Measurements from ENCODE around the gene CCDC191.

CCDC191 gene

DNA sequence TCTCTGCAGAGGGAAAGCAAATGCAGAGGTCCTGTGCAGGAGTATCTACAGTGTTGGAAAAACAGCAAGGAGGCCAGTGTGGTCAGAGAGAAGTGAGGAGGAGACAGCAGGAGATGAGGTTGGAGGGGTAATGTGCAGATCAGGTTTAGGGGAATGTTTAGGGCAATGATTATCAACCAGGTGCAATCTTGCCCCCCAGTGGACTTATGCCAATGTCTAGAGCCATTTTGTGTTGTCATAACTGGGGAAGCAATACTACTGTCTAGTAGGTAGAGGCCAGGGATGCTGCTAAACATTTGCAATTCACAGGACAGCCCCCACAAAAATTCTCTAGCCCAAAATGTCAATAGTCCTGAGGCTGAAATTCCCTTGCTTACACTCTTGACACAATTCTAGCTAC lies 13.1 kb downstream of the CCDC191 start:
- Histone ChIP-seq H2AFZ (ENCODE audit: low read length) (no peak overlapping the region), H3K4me3 (ENCODE audit: low read length) (no peak overlapping the region), H3K4me2 (ENCODE audit: low read depth, low read length) (no peak overlapping the region), H3K36me3 (replicated peaks; ENCODE audit: insufficient read depth, low read length) (no peaks in the 10 kb centered on the region), H3K9me3 (replicated peaks; ENCODE audit: insufficient read depth, low read length) (no peaks in the 10 kb centered on the region), H3K9ac (ENCODE audit: low read length) (no peak overlapping the region), H3K4me1 (ENCODE audit: low read length) (no peaks in the 10 kb centered on the region), H3K9me2 (replicated peaks; ENCODE audit: insufficient read depth, low read length) (no peaks in the 10 kb centered on the region), H3K79me2 (ENCODE audit: low read length) (no peaks in the 10 kb centered on the region), H4K20me1 (ENCODE audit: insufficient read depth, low read length) (no peaks in the 10 kb centered on the region), H3K27me3 (replicated peaks; ENCODE audit: insufficient read depth, low read length) (no peaks in the 10 kb centered on the region), H3K27ac (ENCODE audit: low read length) (no peak overlapping the region), H3F3A (ENCODE audit: insufficient read depth, low read length) (no peaks in the 10 kb centered on the region)
- no peak for DNase-seq
- TF ChIP-seq CTCF (IDR thresholded peaks at IDR 0.05; ENCODE audit: low read length) (no peak), EZH2 (optimal IDR thresholded peaks at IDR 0.05; ENCODE audit: low read depth, low read length) (no peak), EZH2phosphoT487 (IDR thresholded peaks at IDR 0.05; ENCODE audit: low read length) (no peak)

GRCh38 chr3:114035896-114036295 lies 20.4 kb downstream of the CCDC191 start:
- Histone ChIP-seq H3K4me3 (ENCODE audit: low read length) (no peak overlapping the region), H3K9ac (ENCODE audit: low read length) (no peak overlapping the region), H3K27ac (ENCODE audit: low read length) (no peak overlapping the region), H3K79me2 (ENCODE audit: low read length) (no peaks in the 10 kb centered on the region), H3K4me2 (ENCODE audit: low read depth, low read length) (no peak overlapping the region), H2AFZ (ENCODE audit: low read length) (no peak overlapping the region), H3F3A (ENCODE audit: insufficient read depth, low read length) (no peaks in the 10 kb centered on the region), H3K4me1 (ENCODE audit: low read length) (no peaks in the 10 kb centered on the region), H3K27me3 (replicated peaks; ENCODE audit: insufficient read depth, low read length) (no peaks in the 10 kb centered on the region), H3K9me3 (replicated peaks; ENCODE audit: insufficient read depth, low read length) (no peaks in the 10 kb centered on the region), H4K20me1 (ENCODE audit: insufficient read depth, low read length) (no peaks in the 10 kb centered on the region), H3K9me2 (replicated peaks; ENCODE audit: insufficient read depth, low read length) (no peaks in the 10 kb centered on the region), H3K36me3 (replicated peaks; ENCODE audit: insufficient read depth, low read length) (no peaks in the 10 kb centered on the region)
- no peak for DNase-seq
- TF ChIP-seq EZH2 (optimal IDR thresholded peaks at IDR 0.05; ENCODE audit: low read depth, low read length), result no peak

DNA sequence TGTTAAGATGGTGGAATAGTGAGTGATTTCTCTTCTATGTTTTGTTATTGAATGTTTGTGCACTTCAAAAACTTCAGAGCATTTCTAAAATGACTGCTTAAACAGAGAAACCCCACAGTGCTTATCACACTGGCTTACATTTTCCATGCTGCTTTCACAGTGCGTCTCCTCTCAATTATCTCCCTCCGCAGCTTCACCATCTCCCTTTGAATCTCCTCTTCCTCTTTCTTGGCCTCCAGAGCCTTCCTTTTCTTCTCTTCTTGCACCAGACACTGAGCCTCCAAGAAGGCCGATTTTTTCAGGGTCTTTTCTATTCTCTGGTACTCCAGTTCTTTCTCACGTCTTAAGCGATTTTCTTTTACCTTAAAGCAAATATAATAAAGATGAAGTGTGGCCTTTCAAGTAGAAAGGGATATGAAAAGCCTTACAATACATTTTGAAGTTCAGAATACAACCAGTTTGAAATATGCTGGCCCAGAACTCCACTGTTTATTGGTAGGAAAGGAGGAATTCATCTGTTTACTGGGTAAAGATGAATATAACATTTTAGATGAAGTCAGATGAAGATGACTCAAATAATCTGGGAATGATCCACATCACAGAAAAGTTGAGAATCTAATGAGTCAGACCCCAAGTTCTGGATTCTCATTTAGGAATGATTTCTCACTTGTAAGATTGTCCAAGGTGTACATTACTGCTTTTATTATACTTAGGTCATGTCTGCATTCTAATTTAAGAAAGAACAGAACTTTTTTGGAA lies 21.4 kb downstream of the CCDC191 start:
- H3K9me2 ChIP-seq (replicated peaks; ENCODE audit: insufficient read depth, low read length), result no peaks in the 10 kb centered on the region
- H3K4me2 ChIP-seq (ENCODE audit: low read depth, low read length), result no peak overlapping the region
- no peaks in the 10 kb centered on the region for H3K4me1 ChIP-seq (ENCODE audit: low read length)
- no peak for TF ChIP-seq CTCF (IDR thresholded peaks at IDR 0.05; ENCODE audit: low read length)
- TF ChIP-seq EZH2 (optimal IDR thresholded peaks at IDR 0.05; ENCODE audit: low read depth, low read length), result no peak
- no peak for TF ChIP-seq EZH2phosphoT487 (IDR thresholded peaks at IDR 0.05; ENCODE audit: low read length)
- no peaks in the 10 kb centered on the region for H3K36me3 ChIP-seq (replicated peaks; ENCODE audit: insufficient read depth, low read length)
- no peaks in the 10 kb centered on the region for H3K27me3 ChIP-seq (replicated peaks; ENCODE audit: insufficient read depth, low read length)
- no peak for DNase-seq
- no peak overlapping the region for H3K9ac ChIP-seq (ENCODE audit: low read length)
- no peaks in the 10 kb centered on the region for H3K9me3 ChIP-seq (replicated peaks; ENCODE audit: insufficient read depth, low read length)
- H2AFZ ChIP-seq (ENCODE audit: low read length), result no peak overlapping the region
- no peaks in the 10 kb centered on the region for H3F3A ChIP-seq (ENCODE audit: insufficient read depth, low read length)
- H3K27ac ChIP-seq (ENCODE audit: low read length), result no peak overlapping the region
- no peaks in the 10 kb centered on the region for H3K79me2 ChIP-seq (ENCODE audit: low read length)
- H3K4me3 ChIP-seq (ENCODE audit: low read length), result no peak overlapping the region
- H4K20me1 ChIP-seq (ENCODE audit: insufficient read depth, low read length), result no peaks in the 10 kb centered on the region

GRCh38 chr3:114034211-114034610 lies 22.1 kb downstream of the CCDC191 start:
- no peaks in the 10 kb centered on the region for H3K9me2 ChIP-seq (replicated peaks; ENCODE audit: insufficient read depth, low read length)
- no peak for DNase-seq
- H3K9ac ChIP-seq (ENCODE audit: low read length), result no peak overlapping the region
- no peaks in the 10 kb centered on the region for H3F3A ChIP-seq (ENCODE audit: insufficient read depth, low read length)
- no peaks in the 10 kb centered on the region for H3K27me3 ChIP-seq (replicated peaks; ENCODE audit: insufficient read depth, low read length)
- no peaks in the 10 kb centered on the region for H3K9me3 ChIP-seq (replicated peaks; ENCODE audit: insufficient read depth, low read length)
- no peak overlapping the region for H3K4me2 ChIP-seq (ENCODE audit: low read depth, low read length)
- TF ChIP-seq EZH2 (optimal IDR thresholded peaks at IDR 0.05; ENCODE audit: low read depth, low read length) (no peak), CTCF (IDR thresholded peaks at IDR 0.05; ENCODE audit: low read length) (no peak), EZH2phosphoT487 (IDR thresholded peaks at IDR 0.05; ENCODE audit: low read length) (no peak)
- no peaks in the 10 kb centered on the region for H4K20me1 ChIP-seq (ENCODE audit: insufficient read depth, low read length)
- H2AFZ ChIP-seq (ENCODE audit: low read length), result no peak overlapping the region
- H3K79me2 ChIP-seq (ENCODE audit: low read length), result no peaks in the 10 kb centered on the region
- no peaks in the 10 kb centered on the region for H3K4me1 ChIP-seq (ENCODE audit: low read length)
- H3K27ac ChIP-seq (ENCODE audit: low read length), result no peak overlapping the region
- no peak overlapping the region for H3K4me3 ChIP-seq (ENCODE audit: low read length)
- H3K36me3 ChIP-seq (replicated peaks; ENCODE audit: insufficient read depth, low read length), result no peaks in the 10 kb centered on the region

All from MM.1S (cell line).